ENCODE data around the gene PRSS33.
A peak's percentile ranks its signal among the peaks of the same experiment; 100 is the strongest.

PRSS33 gene

GRCh38 chr16:2766430-2767139, 20.8 kb downstream of the PRSS33 start:
- H3K4me3 ChIP-seq (ENCODE audit: low read depth, low read length): no peak overlapping the region

- no peak overlapping the region for H3K4me3 ChIP-seq (ENCODE audit: low read depth, low read length)
Observed at GRCh38 chr16:2765462-2766404, 21.6 kb downstream of the PRSS33 start.

DNA sequence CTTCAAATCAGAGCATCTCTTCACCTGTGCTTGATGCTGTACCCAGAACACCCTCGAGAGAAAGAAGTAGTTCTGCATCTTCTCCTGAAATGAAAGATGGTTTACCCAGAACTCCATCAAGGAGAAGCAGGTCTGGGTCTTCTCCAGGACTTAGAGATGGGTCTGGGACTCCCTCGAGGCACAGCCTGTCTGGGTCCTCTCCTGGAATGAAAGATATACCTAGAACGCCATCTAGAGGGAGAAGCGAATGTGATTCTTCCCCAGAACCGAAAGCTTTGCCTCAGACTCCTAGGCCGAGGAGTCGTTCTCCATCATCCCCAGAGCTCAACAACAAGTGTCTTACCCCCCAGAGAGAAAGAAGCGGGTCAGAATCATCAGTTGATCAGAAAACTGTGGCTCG, 22.6 kb downstream of the PRSS33 start:
- no peak overlapping the region for H3K4me3 ChIP-seq (ENCODE audit: low read depth, low read length)

DNA sequence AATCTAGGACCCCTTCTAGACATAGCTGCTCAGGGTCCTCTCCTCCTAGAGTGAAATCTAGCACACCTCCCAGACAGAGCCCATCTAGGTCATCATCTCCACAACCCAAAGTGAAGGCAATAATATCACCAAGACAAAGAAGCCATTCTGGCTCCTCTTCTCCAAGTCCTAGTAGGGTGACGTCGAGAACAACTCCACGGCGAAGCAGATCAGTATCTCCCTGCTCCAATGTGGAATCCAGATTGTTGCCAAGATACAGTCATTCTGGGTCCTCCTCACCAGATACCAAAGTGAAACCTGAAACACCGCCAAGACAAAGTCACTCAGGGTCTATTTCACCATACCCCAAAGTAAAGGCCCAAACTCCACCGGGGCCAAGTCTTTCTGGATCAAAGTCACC, 24.2 kb downstream of the PRSS33 start:
- H3K4me3 ChIP-seq (ENCODE audit: low read depth, low read length): no peak overlapping the region

GRCh38 chr16:2762711-2763110, 24.6 kb downstream of the PRSS33 start:
- no peak overlapping the region for H3K4me3 ChIP-seq (ENCODE audit: low read depth, low read length)

GRCh38 chr16:2761886-2762583, 25.3 kb downstream of the PRSS33 start:
- no peak overlapping the region for H3K4me3 ChIP-seq (ENCODE audit: low read depth, low read length)

- H3K4me3 ChIP-seq (ENCODE audit: low read depth, low read length): no peak overlapping the region
Observed at GRCh38 chr16:2761472-2761871, 25.9 kb downstream of the PRSS33 start.

GRCh38 chr16:2757344-2757743, 30.0 kb downstream of the PRSS33 start:
- H3K4me3 ChIP-seq (ENCODE audit: low read depth, low read length): no peak overlapping the region

- H3K4me3 ChIP-seq (ENCODE audit: low read depth, low read length): no peak overlapping the region
Observed at GRCh38 chr16:2756288-2757015, 30.9 kb downstream of the PRSS33 start.

- no peak overlapping the region for H3K4me3 ChIP-seq (ENCODE audit: low read depth, low read length)
Observed at GRCh38 chr16:2755158-2755557, 32.2 kb downstream of the PRSS33 start.

DNA sequence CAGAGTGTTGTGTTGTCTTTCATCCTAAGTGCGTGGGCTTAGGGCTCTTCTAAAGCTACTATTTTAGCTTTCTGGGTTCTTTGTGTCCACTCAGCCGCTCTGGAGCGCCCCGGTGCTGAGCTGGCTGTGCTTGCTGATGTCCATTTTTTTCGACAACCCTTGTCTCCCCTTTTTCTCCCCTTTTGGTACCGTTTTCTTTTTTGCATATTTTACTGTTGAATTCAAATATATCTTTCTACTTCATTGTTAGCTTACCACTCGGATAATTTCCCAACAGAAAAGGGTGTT, 33.7 kb downstream of the PRSS33 start:
- H3K4me3 ChIP-seq (ENCODE audit: low read depth, low read length): peak overlapping the region; percentile 96

- H3K4me3 ChIP-seq (ENCODE audit: low read depth, low read length): peak overlapping the region; percentile 96
Observed at GRCh38 chr16:2752850-2753732, 34.3 kb downstream of the PRSS33 start.

- peak within 1 kb of the TSS; percentile 96 for H3K4me3 ChIP-seq (ENCODE audit: low read depth, low read length)
Observed at GRCh38 chr16:2752035-2752849, 35.1 kb downstream of the PRSS33 start, which contains the start of gene SRRM2. SRRM2 (plus strand) TSS chr16:2752638; CDS start chr16:2756365, 3,727 bp downstream.

DNA sequence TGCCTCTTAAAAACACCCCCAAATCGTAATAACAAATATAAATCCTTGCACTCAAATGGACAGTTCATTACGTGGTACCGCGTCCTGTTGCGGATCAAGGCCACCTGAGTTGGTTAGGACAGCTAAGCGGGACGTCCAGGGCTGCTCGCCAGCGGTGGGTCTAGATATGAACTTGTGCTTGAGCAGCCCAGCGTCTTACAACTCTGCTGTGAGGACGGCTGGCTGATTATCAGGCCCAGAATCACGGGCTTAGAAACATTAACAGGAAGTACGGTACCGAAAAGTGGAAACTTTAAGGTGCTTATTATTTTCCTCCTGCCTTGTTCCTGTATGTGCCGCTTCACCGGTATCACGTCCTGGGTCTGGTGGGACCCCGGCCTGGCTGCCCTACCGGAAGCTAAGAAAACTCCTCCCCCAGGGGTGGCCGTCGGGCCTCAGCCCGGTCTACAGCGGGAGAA, 35.8 kb downstream of the PRSS33 start:
- peak overlapping the region; percentile 96 for H3K4me3 ChIP-seq (ENCODE audit: low read depth, low read length)

DNA sequence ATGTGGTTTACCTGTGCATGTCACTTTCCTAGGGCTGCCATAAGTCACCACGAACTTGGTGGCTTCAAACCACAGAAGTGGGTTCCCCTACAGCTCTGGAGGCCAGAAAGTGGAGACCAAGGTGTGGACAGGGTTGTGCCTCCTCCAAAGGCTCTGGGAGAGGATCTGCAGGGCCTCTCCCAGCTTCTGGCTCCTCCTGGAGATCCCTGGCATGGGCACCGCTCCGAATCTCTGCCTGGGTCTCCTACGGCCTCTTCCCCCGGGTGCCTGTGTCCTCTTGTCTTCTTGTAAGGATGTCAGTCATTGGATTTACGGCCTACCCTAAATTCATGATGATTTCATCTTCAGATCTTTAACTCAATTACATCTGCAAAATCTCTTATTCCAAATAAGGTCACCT, 37.4 kb downstream of the PRSS33 start:
- H3K4me3 ChIP-seq (ENCODE audit: low read depth, low read length): no peak overlapping the region

DNA sequence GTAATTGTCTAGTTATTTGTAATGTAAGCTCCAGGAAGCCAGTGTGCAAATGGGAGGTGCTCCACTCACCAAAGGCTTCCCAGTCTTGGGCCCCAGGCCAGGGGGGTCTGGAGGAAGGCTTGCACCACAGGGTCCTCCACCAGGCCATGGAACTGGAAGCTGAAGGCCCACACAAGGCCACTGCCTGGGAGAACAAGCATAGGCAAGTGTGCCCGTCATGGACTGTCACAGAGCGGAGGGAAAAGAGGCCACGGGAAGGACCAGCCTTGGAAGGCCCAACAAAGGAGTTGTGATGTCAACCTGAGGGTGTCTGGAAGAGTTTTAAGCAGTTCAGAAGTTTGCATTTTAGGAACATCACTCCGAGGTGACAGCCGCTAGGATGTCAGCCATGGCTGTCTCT, 37.9 kb downstream of the PRSS33 start:
- H3K4me3 ChIP-seq (ENCODE audit: low read depth, low read length): no peak overlapping the region

DNA sequence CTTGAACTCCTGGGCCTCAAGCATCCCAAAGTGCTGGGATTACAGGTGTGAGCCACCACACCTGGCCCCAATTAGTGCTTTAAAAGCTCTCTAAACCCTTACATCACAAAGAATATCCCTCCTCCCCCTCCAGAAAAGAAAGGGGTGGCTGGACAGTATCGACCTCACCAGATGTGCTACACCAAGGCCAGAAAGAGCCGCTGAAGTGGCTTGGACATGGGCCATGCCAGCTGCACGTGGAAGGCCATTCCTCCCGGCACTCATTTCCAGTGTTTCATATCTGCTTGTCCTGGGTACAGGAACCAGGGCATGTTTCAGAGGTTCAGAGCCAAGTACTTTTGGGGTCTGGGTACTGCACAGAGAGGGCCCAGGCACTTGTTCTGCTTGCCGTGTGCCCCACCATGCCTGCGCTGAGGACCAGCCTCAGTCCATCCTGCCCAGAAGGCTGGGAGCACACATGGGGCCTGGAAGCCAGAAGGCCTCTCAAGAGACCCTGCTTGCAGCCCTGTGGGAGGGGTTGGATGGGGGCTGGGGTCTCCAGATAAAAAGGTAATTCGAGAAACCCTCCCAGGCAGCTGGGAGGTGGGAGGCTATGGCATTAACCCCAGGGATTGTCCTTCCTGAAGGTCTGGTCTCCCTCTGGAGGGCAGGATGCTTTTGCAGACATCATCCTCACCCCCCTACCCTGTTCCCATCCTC, 38.5 kb downstream of the PRSS33 start:
- H3K4me3 ChIP-seq (ENCODE audit: low read depth, low read length): no peak overlapping the region

GRCh38 chr16:2745961-2746360, 41.4 kb downstream of the PRSS33 start:
- no peak overlapping the region for H3K4me3 ChIP-seq (ENCODE audit: low read depth, low read length)
